ENCODE results near the gene C18orf63.
"Not testable (repeated sequence)": the region's sequence is repeated elsewhere in the genome, so short reads cannot be mapped to it uniquely, and the experiment has no call there.

Gene C18orf63

GRCh38 chr18:74315464-74316256 lies at the start of gene C18orf63:
Gene C18orf63 (plus strand): TSS chr18:74315839. CDS start chr18:74317866, 2,027 bp downstream.
- no peak for DNase-seq (ENCODE audit: low spot score)

GRCh38 chr18:74266161-74266560 lies 49.5 kb upstream of the C18orf63 start:
- DNase-seq (ENCODE audit: low spot score), result no peak

- no peak for DNase-seq (ENCODE audit: low spot score)
Observed at GRCh38 chr18:74268175-74268574, 47.5 kb upstream of the C18orf63 start.

GRCh38 chr18:74268933-74269620 lies 46.6 kb upstream of the C18orf63 start:
- peak; percentile 37 for DNase-seq (ENCODE audit: low spot score)

GRCh38 chr18:74271635-74272034 lies 44.0 kb upstream of the C18orf63 start:
- no peak for DNase-seq (ENCODE audit: low spot score)

- DNase-seq (ENCODE audit: low spot score), result no peak
Observed at GRCh38 chr18:74273394-74273793, 42.2 kb upstream of the C18orf63 start.

GRCh38 chr18:74274700-74275099 lies 40.9 kb upstream of the C18orf63 start:
- no peak for DNase-seq (ENCODE audit: low spot score)

GRCh38 chr18:74275736-74276135 lies 39.9 kb upstream of the C18orf63 start:
- DNase-seq (ENCODE audit: low spot score), result no peak

GRCh38 chr18:74276609-74277008 lies 39.0 kb upstream of the C18orf63 start:
- no peak for DNase-seq (ENCODE audit: low spot score)

GRCh38 chr18:74277296-74277695 lies 38.3 kb upstream of the C18orf63 start:
- no peak for DNase-seq (ENCODE audit: low spot score)

- DNase-seq (ENCODE audit: low spot score), result no peak
Observed at GRCh38 chr18:74278058-74278457, 37.6 kb upstream of the C18orf63 start.

- no peak for DNase-seq (ENCODE audit: low spot score)
Observed at GRCh38 chr18:74278983-74279382, 36.7 kb upstream of the C18orf63 start.

- no peak for DNase-seq (ENCODE audit: low spot score)
Observed at GRCh38 chr18:74281011-74281979, 34.3 kb upstream of the C18orf63 start.

- no peak for DNase-seq (ENCODE audit: low spot score)
Observed at GRCh38 chr18:74281980-74282754, 33.5 kb upstream of the C18orf63 start.

GRCh38 chr18:74282755-74283554 lies 32.7 kb upstream of the C18orf63 start:
- DNase-seq (ENCODE audit: low spot score), result no peak

- no peak for DNase-seq (ENCODE audit: low spot score)
Observed at GRCh38 chr18:74283646-74284045, 32.0 kb upstream of the C18orf63 start.

GRCh38 chr18:74284191-74284979 lies 31.3 kb upstream of the C18orf63 start:
- no peak for DNase-seq (ENCODE audit: low spot score)

- no peak for DNase-seq (ENCODE audit: low spot score)
Observed at GRCh38 chr18:74284980-74285355, 30.7 kb upstream of the C18orf63 start.

GRCh38 chr18:74285583-74285982 lies 30.1 kb upstream of the C18orf63 start:
- DNase-seq (ENCODE audit: low spot score), result not testable (repeated sequence)

All from COLO829 (cell line).